GM12878 (cell line): ENCODE data around the gene FBLIM1.

Source experiments
- CBFB ChIP-seq: IDR thresholded peaks from 2 replicates; pipeline ENCODE4 v1.6.1; 2016; ENCODE audit warnings: antibody characterized with exemption, low read depth
- CBX5 ChIP-seq: sonication (generic); IDR thresholded peaks from 2 replicates; pipeline ENCODE4 v1.6.1; 2016; ENCODE audit warnings: low read depth, moderate library complexity, mild to moderate bottlenecking, inconsistent platforms
- CHD2 ChIP-seq: IDR thresholded peaks from 2 replicates; pipeline ENCODE4 v1.6.1; 2011; ENCODE audit warnings: low read depth, low read length, improper control_type of control experiment, borderline replicate concordance
- CTCF ChIP-seq, 3 experiments: IDR thresholded peaks in 2 of 3; conservative IDR thresholded peaks in 1 of 3; 2 replicates each; pipeline ENCODE4 v1.5.1; 2011; ENCODE audit warnings: low read depth in 3 of 3, low read length in 3 of 3, mild to moderate bottlenecking in 3 of 3, control low read depth in 2 of 3, moderate library complexity in 2 of 3, inconsistent platforms in 1 of 3, mixed read lengths in 1 of 3; ENCODE audit not compliant: control insufficient read depth in 2 of 3, insufficient read depth in 1 of 3; ENCODE audit errors: extremely low read depth in 1 of 3
- EZH2 ChIP-seq: IDR thresholded peaks from 2 replicates; pipeline ENCODE4 v1.6.1; 2012; ENCODE audit warnings: low read depth, mild to moderate bottlenecking, control low read depth, inconsistent platforms, low read length, borderline replicate concordance; ENCODE audit not compliant: control insufficient read depth
- FOXK2 ChIP-seq: fragments of 450-650 bp; IDR thresholded peaks from 2 replicates; pipeline ENCODE4 v1.6.1; 2017; ENCODE audit warnings: mild to moderate bottlenecking, moderate library complexity
- KDM1A ChIP-seq: fragments of 200-600 bp; sonication (generic); IDR thresholded peaks from 2 replicates; pipeline ENCODE4 v1.6.1; 2016; ENCODE audit warnings: borderline replicate concordance
- SMC3 ChIP-seq: IDR thresholded peaks from 2 replicates; pipeline ENCODE4 v1.6.1; 2011; ENCODE audit warnings: low read length, improper control_type of control experiment, borderline replicate concordance
- SREBF2 ChIP-seq: IDR thresholded peaks from 2 replicates; pipeline ENCODE4 v1.6.1; 2012; ENCODE audit warnings: mild to moderate bottlenecking, low read length
- TAF1 ChIP-seq: IDR thresholded peaks from 2 replicates; pipeline ENCODE4 v1.6.1; 2011; ENCODE audit warnings: mild to moderate bottlenecking, low read depth, low read length, borderline replicate concordance
- ZBTB33 ChIP-seq: fragments of 450-650 bp; IDR thresholded peaks from 2 replicates; pipeline ENCODE4 v1.6.1; 2017; ENCODE audit warnings: mild to moderate bottlenecking
- TF ChIP-seq, protein P1 (sequence below): IDR thresholded peaks from 2 replicates; pipeline ENCODE4 v1.6.1; 2012; ENCODE audit warnings: mild to moderate bottlenecking, low read depth, low read length
- TF ChIP-seq, protein P2 (sequence below): IDR thresholded peaks from 2 replicates; pipeline ENCODE4 v1.6.1; 2012; ENCODE audit warnings: low read length, inconsistent platforms
- TF ChIP-seq, protein P3 (sequence below): fragments of 450-650 bp; IDR thresholded peaks from 2 replicates; pipeline ENCODE4 v1.6.1; 2016; ENCODE audit warnings: mild to moderate bottlenecking, moderate library complexity, borderline replicate concordance

DNA sequence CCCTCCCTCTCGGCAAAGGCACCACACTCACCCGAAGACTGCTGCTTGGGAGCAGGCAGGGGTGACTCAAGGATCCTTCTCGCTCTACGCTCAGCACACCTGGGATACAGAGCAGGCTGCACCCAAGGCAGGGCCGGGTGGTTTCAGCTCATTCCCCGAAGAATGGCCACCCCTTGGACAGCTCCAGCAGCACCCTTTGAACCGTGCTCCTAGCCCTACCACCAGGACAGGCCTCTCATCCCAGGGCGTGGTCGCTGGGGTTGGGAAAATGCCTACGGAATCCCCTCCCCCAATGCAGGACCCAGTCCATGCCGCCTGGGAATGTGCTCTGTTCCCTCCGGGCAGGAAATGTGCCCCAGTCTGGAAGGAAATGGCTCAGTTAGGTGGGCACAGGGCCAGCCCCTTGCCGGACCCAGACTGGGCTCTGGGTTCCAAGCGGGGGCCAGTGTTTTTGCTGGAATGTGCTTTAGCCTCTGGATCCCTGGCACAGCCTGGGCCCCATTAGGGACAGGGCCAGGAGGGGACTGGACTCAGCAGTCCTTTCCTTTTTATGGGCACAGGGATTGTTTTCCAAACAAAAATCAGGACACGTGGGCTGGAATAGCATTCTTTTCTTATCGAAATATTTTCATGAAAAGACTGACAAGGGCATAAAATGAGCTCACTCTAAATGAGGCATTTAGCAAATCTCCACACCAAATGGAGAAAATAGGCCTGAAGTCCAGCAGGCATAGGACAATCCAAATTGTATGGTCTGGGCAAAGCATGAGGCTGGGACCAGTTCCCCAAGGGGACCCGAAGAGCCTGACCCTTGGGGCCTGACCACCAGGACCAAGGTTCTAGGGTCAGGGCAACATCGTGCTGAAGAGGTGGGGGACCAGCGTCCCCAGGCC lies 8.9 kb upstream of the FBLIM1 start:
- TF ChIP-seq SREBF2, result no peak
- TF ChIP-seq SMC3, result no peak
- TF ChIP-seq, protein P1, sequence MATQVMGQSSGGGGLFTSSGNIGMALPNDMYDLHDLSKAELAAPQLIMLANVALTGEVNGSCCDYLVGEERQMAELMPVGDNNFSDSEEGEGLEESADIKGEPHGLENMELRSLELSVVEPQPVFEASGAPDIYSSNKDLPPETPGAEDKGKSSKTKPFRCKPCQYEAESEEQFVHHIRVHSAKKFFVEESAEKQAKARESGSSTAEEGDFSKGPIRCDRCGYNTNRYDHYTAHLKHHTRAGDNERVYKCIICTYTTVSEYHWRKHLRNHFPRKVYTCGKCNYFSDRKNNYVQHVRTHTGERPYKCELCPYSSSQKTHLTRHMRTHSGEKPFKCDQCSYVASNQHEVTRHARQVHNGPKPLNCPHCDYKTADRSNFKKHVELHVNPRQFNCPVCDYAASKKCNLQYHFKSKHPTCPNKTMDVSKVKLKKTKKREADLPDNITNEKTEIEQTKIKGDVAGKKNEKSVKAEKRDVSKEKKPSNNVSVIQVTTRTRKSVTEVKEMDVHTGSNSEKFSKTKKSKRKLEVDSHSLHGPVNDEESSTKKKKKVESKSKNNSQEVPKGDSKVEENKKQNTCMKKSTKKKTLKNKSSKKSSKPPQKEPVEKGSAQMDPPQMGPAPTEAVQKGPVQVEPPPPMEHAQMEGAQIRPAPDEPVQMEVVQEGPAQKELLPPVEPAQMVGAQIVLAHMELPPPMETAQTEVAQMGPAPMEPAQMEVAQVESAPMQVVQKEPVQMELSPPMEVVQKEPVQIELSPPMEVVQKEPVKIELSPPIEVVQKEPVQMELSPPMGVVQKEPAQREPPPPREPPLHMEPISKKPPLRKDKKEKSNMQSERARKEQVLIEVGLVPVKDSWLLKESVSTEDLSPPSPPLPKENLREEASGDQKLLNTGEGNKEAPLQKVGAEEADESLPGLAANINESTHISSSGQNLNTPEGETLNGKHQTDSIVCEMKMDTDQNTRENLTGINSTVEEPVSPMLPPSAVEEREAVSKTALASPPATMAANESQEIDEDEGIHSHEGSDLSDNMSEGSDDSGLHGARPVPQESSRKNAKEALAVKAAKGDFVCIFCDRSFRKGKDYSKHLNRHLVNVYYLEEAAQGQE, result no peak
- no peak for TF ChIP-seq CBX5
- TF ChIP-seq TAF1, result no peak
- no peak for TF ChIP-seq KDM1A
- TF ChIP-seq, protein P2, sequence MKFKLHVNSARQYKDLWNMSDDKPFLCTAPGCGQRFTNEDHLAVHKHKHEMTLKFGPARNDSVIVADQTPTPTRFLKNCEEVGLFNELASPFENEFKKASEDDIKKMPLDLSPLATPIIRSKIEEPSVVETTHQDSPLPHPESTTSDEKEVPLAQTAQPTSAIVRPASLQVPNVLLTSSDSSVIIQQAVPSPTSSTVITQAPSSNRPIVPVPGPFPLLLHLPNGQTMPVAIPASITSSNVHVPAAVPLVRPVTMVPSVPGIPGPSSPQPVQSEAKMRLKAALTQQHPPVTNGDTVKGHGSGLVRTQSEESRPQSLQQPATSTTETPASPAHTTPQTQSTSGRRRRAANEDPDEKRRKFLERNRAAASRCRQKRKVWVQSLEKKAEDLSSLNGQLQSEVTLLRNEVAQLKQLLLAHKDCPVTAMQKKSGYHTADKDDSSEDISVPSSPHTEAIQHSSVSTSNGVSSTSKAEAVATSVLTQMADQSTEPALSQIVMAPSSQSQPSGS, result no peak
- TF ChIP-seq FOXK2, result no peak
- TF ChIP-seq CTCF (IDR thresholded peaks at IDR 0.05 in 2 of 3, conservative IDR thresholded peaks at IDR 0.05 in 1 of 3; ENCODE audit: control insufficient read depth in 2 of 3, extremely low read depth in 1 of 3, insufficient read depth in 1 of 3, low read depth in 3 of 3, low read length in 3 of 3), result no peak
- no peak for TF ChIP-seq ZBTB33
- no peak for TF ChIP-seq EZH2
- TF ChIP-seq, protein P3, sequence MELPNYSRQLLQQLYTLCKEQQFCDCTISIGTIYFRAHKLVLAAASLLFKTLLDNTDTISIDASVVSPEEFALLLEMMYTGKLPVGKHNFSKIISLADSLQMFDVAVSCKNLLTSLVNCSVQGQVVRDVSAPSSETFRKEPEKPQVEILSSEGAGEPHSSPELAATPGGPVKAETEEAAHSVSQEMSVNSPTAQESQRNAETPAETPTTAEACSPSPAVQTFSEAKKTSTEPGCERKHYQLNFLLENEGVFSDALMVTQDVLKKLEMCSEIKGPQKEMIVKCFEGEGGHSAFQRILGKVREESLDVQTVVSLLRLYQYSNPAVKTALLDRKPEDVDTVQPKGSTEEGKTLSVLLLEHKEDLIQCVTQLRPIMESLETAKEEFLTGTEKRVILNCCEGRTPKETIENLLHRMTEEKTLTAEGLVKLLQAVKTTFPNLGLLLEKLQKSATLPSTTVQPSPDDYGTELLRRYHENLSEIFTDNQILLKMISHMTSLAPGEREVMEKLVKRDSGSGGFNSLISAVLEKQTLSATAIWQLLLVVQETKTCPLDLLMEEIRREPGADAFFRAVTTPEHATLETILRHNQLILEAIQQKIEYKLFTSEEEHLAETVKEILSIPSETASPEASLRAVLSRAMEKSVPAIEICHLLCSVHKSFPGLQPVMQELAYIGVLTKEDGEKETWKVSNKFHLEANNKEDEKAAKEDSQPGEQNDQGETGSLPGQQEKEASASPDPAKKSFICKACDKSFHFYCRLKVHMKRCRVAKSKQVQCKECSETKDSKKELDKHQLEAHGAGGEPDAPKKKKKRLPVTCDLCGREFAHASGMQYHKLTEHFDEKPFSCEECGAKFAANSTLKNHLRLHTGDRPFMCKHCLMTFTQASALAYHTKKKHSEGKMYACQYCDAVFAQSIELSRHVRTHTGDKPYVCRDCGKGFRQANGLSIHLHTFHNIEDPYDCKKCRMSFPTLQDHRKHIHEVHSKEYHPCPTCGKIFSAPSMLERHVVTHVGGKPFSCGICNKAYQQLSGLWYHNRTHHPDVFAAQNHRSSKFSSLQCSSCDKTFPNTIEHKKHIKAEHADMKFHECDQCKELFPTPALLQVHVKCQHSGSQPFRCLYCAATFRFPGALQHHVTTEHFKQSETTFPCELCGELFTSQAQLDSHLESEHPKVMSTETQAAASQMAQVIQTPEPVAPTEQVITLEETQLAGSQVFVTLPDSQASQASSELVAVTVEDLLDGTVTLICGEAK, result no peak
- no peak for TF ChIP-seq CHD2
- no peak for TF ChIP-seq CBFB
